H1 (cell line): ENCODE measurements around the gene TMEM108. TPM values are rescaled to one million over a fixed set of nuclear protein-coding genes. Genes with fewer than 3 reads are reported as not detected.

Experiments used
- CTCF ChIA-PET: fragments of 300-600 bp; sonication (Branson Sonifier 250); formaldehyde crosslinking; loops from one replicate; lab custom pipeline; 2021; ENCODE audit not compliant: partially characterized antibody; lab: Charles Lee
- POLR2A ChIA-PET: fragments of 300-600 bp; sonication (Branson Sonifier 250); formaldehyde crosslinking; loops from one replicate; lab custom pipeline; 2021; ENCODE audit warnings: inconsistent platforms; ENCODE audit not compliant: partially characterized antibody; lab: Charles Lee
- DNase-seq, 2 experiments: peaks; one replicate each; pipeline versions ENCODE4 v3.0.0 to v3.0.0-alpha.2; 2010 to 2022; ENCODE audit warnings: low spot score in 2 of 2, low read depth in 1 of 2, mixed read lengths in 1 of 2
- FAIRE-seq: peaks from 2 replicates; lab custom pipeline; 2011; peaks lifted over from hg19 to GRCh38; lab: Jason Lieb, UNC
- H2AFZ ChIP-seq: 2 replicates; pipeline ENCODE4 v1.8.1; 2012; ENCODE audit warnings: low read length, inconsistent platforms
- H2AK5ac ChIP-seq: 2 replicates; pipeline ENCODE4 v1.6.1; 2013; ENCODE audit warnings: low read depth, low read length
- H2BK120ac ChIP-seq: replicated peaks from 2 replicates; pipeline ENCODE3; 2013; ENCODE audit warnings: low read depth, low read length, inconsistent platforms
- H2BK12ac ChIP-seq: 2 replicates; pipeline ENCODE4 v1.6.1; 2013; ENCODE audit warnings: low read depth, low read length
- H2BK15ac ChIP-seq: 2 replicates; pipeline ENCODE4 v1.6.1; 2013; ENCODE audit warnings: low read length
- H2BK20ac ChIP-seq: 2 replicates; pipeline ENCODE4 v1.6.1; 2013; ENCODE audit warnings: low read length
- H2BK5ac ChIP-seq: 2 replicates; pipeline ENCODE4 v1.6.1; 2013; ENCODE audit warnings: low read depth, low read length
- H3K14ac ChIP-seq: 2 replicates; pipeline ENCODE4 v1.6.1; 2013; ENCODE audit warnings: inconsistent platforms; ENCODE audit not compliant: insufficient read length
- H3K18ac ChIP-seq: 2 replicates; pipeline ENCODE4 v1.6.1; 2013; ENCODE audit warnings: low read length; ENCODE audit errors: extremely low read depth
- H3K23ac ChIP-seq: 2 replicates; pipeline ENCODE4 v1.6.1; 2013; ENCODE audit warnings: inconsistent platforms; ENCODE audit not compliant: insufficient read length
- H3K23me2 ChIP-seq: 2 replicates; pipeline ENCODE4 v1.6.1; 2013; ENCODE audit warnings: low read depth, low read length
- H3K27ac ChIP-seq: 2 replicates; pipeline ENCODE4 v1.6.1; 2011; ENCODE audit warnings: low read depth, low read length, inconsistent platforms
- H3K27me3 ChIP-seq, 4 experiments: replicated peaks in 1 of 4; 1 replicate in 1 of 4; 2 replicates in 3 of 4; pipeline versions ENCODE4 v1.6.1 to v1.8.1; 2011 to 2013; ENCODE audit warnings: low read length in 3 of 4, mild to moderate bottlenecking in 3 of 4, inconsistent platforms in 2 of 4, mixed read lengths in 2 of 4, moderate library complexity in 1 of 4; ENCODE audit not compliant: control insufficient read depth in 3 of 4, insufficient read depth in 3 of 4; ENCODE audit errors: extremely low read depth in 1 of 4
- H3K36me3 ChIP-seq, 4 experiments: 2 replicates each; pipeline versions ENCODE4 v1.6.1 to v1.8.1; 2011 to 2013; ENCODE audit warnings: mild to moderate bottlenecking in 4 of 4, low read length in 3 of 4, moderate library complexity in 2 of 4, control low read depth in 1 of 4, inconsistent platforms in 1 of 4; ENCODE audit not compliant: insufficient read depth in 4 of 4, control insufficient read depth in 2 of 4
- H3K4ac ChIP-seq: replicated peaks from 2 replicates; pipeline ENCODE3; 2013; ENCODE audit warnings: low read length, low read depth, mixed read lengths, inconsistent platforms; ENCODE audit not compliant: insufficient read length
- H3K4me1 ChIP-seq, 4 experiments: replicated peaks in 1 of 4; 1 replicate in 1 of 4; 2 replicates in 3 of 4; pipeline versions ENCODE4 v1.6.1 to v1.8.1; 2011 to 2013; ENCODE audit warnings: low read length in 3 of 4, inconsistent platforms in 2 of 4, mixed read lengths in 1 of 4; ENCODE audit not compliant: insufficient read depth in 4 of 4, control insufficient read depth in 3 of 4
- H3K4me2 ChIP-seq, 2 experiments: 2 replicates each; pipeline versions ENCODE4 v1.6.1 to v1.8.1; 2011 to 2013; ENCODE audit warnings: low read depth in 2 of 2, low read length in 2 of 2, control low read depth in 1 of 2, inconsistent platforms in 1 of 2, mild to moderate bottlenecking in 1 of 2; ENCODE audit not compliant: insufficient read depth in 1 of 2
- H3K4me3 ChIP-seq, 4 experiments: fragments of 200-600, 300-600 bp in 1 of 4; sonication (generic), shearing (Covaris generic), sonication (Bioruptor Twin) in 1 of 4; 2 replicates each; pipeline versions ENCODE4 v1.5.1 to v1.8.1; 2011 to 2016; ENCODE audit warnings: low read length in 4 of 4, low read depth in 3 of 4, control low read depth in 2 of 4, inconsistent platforms in 2 of 4, mild to moderate bottlenecking in 2 of 4, mixed read lengths in 1 of 4, moderate library complexity in 1 of 4; ENCODE audit not compliant: insufficient read depth in 2 of 4; ENCODE audit errors: extremely low read depth in 1 of 4
- H3K56ac ChIP-seq: replicated peaks from 2 replicates; pipeline ENCODE3; 2013; ENCODE audit warnings: low read depth, mild to moderate bottlenecking, mixed read lengths, low read length, inconsistent platforms; ENCODE audit not compliant: insufficient read length
- H3K79me1 ChIP-seq: 2 replicates; pipeline ENCODE4 v1.6.1; 2013; ENCODE audit warnings: low read depth, low read length, control low read depth
- H3K79me2 ChIP-seq, 2 experiments: 2 replicates each; pipeline versions ENCODE4 v1.6.1 to v1.8.1; 2012 to 2013; ENCODE audit warnings: low read length in 2 of 2, mild to moderate bottlenecking in 2 of 2, inconsistent platforms in 1 of 2; ENCODE audit not compliant: insufficient read depth in 2 of 2, control insufficient read depth in 1 of 2
- H3K9ac ChIP-seq, 4 experiments: replicated peaks in 1 of 4; 1 replicate in 1 of 4; 2 replicates in 3 of 4; pipeline versions ENCODE4 v1.6.1 to v1.8.1; 2011 to 2013; ENCODE audit warnings: low read depth in 3 of 4, low read length in 3 of 4, control low read depth in 2 of 4, mild to moderate bottlenecking in 2 of 4, moderate library complexity in 2 of 4, inconsistent platforms in 1 of 4; ENCODE audit errors: extremely low read depth in 1 of 4
- H3K9me3 ChIP-seq, 2 experiments: 2 replicates each; pipeline versions ENCODE4 v1.6.1 to v1.8.1; 2012 to 2013; ENCODE audit warnings: mild to moderate bottlenecking in 2 of 2, moderate library complexity in 2 of 2, control low read depth in 1 of 2, inconsistent platforms in 1 of 2, low read depth in 1 of 2, low read length in 1 of 2, mixed read lengths in 1 of 2; ENCODE audit not compliant: insufficient read depth in 2 of 2
- H4K20me1 ChIP-seq, 2 experiments: replicated peaks in 1 of 2; 2 replicates each; pipeline versions ENCODE3 to v1.8.1; 2011 to 2013; ENCODE audit warnings: inconsistent platforms in 2 of 2, low read length in 2 of 2, mild to moderate bottlenecking in 1 of 2; ENCODE audit not compliant: insufficient read depth in 2 of 2, control insufficient read depth in 1 of 2
- H4K5ac ChIP-seq: 2 replicates; pipeline ENCODE4 v1.6.1; 2013; ENCODE audit warnings: low read length, low read depth, mixed read lengths, inconsistent platforms; ENCODE audit not compliant: insufficient read length
- H4K8ac ChIP-seq: 2 replicates; pipeline ENCODE4 v1.8.0; 2013; ENCODE audit warnings: mild to moderate bottlenecking, moderate library complexity, low read length, inconsistent platforms; ENCODE audit not compliant: insufficient read depth; ENCODE audit errors: extremely low read depth
- H4K91ac ChIP-seq: replicated peaks from 2 replicates; pipeline ENCODE3; 2013; ENCODE audit warnings: low read length, mixed read lengths, inconsistent platforms; ENCODE audit not compliant: insufficient read length
- ATF2 ChIP-seq: IDR thresholded peaks from 2 replicates; pipeline ENCODE4 v1.6.1; 2012; ENCODE audit warnings: low read length, inconsistent platforms
- CBX8 ChIP-seq: fragments of 300-800, 300-1000 bp; sonication (generic); IDR thresholded peaks from 2 replicates; pipeline ENCODE4 v1.7.1; 2016; ENCODE audit warnings: low read depth, low read length, borderline replicate concordance
- CEBPB ChIP-seq: IDR thresholded peaks from 2 replicates; pipeline ENCODE4 v1.6.1; 2012; ENCODE audit warnings: low read depth, low read length
- FOSL1 ChIP-seq: IDR thresholded peaks from 2 replicates; pipeline ENCODE4 v1.6.1; 2011; ENCODE audit warnings: mild to moderate bottlenecking, low read depth, low read length, moderate library complexity; ENCODE audit not compliant: insufficient read depth
- HDAC6 ChIP-seq: IDR thresholded peaks from one replicate; pipeline ENCODE4 v1.7.1; 2012; ENCODE audit warnings: low read depth, mild to moderate bottlenecking, inconsistent platforms, low read length, moderate library complexity
- MAX ChIP-seq: IDR thresholded peaks from 2 replicates; pipeline ENCODE4 v1.6.1; 2012; ENCODE audit warnings: inconsistent platforms
- NRF1 ChIP-seq: IDR thresholded peaks from 2 replicates; pipeline ENCODE4 v1.6.1; 2011; ENCODE audit warnings: mild to moderate bottlenecking, low read depth, low read length, improper control_type of control experiment
- TAF7 ChIP-seq: optimal IDR thresholded peaks from 2 replicates; pipeline ENCODE3; 2011; ENCODE audit warnings: low read depth, mild to moderate bottlenecking, inconsistent platforms, low read length, moderate library complexity, borderline replicate concordance
- WGBS, 2 experiments: shearing (Covaris generic) in 1 of 2; methylation state at CpG; one replicate each; pipeline versions ENCODE4 v1.1.6 to v1.1.7; 2013 to 2015; ENCODE audit warnings: low lambda C conversion rate in 2 of 2, mixed read lengths in 2 of 2, inconsistent platforms in 1 of 2, low coverage in 1 of 2, missing lambda C conversion rate in 1 of 2; ENCODE audit not compliant: insufficient replicate concordance in 2 of 2, insufficient coverage in 1 of 2, insufficient read length in 1 of 2; ENCODE audit errors: extremely low coverage in 1 of 2, missing lambda C conversion rate in 1 of 2; 5-methylcytosine and 5-hydroxymethylcytosine counted together
- polyA plus RNA-seq, 7 experiments: library from polyadenylated mRNA; depleted of rRNA in 3 of 7; stranded (reverse) in 5 of 7; unstranded in 2 of 7; fragments of >200 nt in 5 of 7; fragments of 200-250 nt in 2 of 7; gene quantifications; 1 replicate in 5 of 7; 2 replicates in 1 of 7; 4 replicates in 1 of 7; pipeline versions ENCODE4 v1.2.1 to v1.2.3, GENCODE V29; 2011 to 2013; ENCODE audit warnings: missing spikeins in 2 of 7, mixed read lengths in 2 of 7
- total RNA-seq: library from RNA; stranded (reverse); fragmentation: NEBNext Ultra II Directional; extraction: Animal tissue kit (Norgen Biotek cat#: 25700); gene quantifications from 2 replicates; pipeline ENCODE4 v1.2.1, GENCODE V29; 2021

Gene TMEM108
- total and polyA plus RNA-seq, 2 of the 8 experiments (the other 6 are each of a cell fraction or from before 2014, with no cell fraction given) = 14.3 to 16.2 TPM

- no peak overlapping the region for H3K4ac ChIP-seq
- TF ChIP-seq CEBPB (no peak), HDAC6 (no peak), FOSL1 (no peak), MAX (no peak), NRF1 (no peak), TAF7 (no peak), CBX8 (no peak), ATF2 (no peak)
- peaks cover 4% of the 10 kb centered on the region; the same call in 1 of the 2 replicates for H3K23me2 ChIP-seq
- no peak overlapping the region for H4K91ac ChIP-seq
- H3K27ac ChIP-seq = no peak overlapping the region
- H3K23ac ChIP-seq = no peak overlapping the region
- 90% methylated on average over 15 of the region's 15 CpGs; no CpG with 5 or more reads in 1 of the 2 experiments for WGBS, 2 experiments
- H3K79me1 ChIP-seq = no peaks in the 10 kb centered on the region
- no peak overlapping the region for H2BK5ac ChIP-seq
- no peak overlapping the region for H3K4me3 ChIP-seq
- H3K79me2 ChIP-seq = no peaks in the 10 kb centered on the region
- FAIRE-seq (no peak), DNase-seq (no peak)
- no peak overlapping the region for H3K9ac ChIP-seq
- H2BK15ac ChIP-seq = no peak overlapping the region
- H2BK20ac ChIP-seq = no peak overlapping the region
- H4K20me1 ChIP-seq = no peaks in the 10 kb centered on the region
- no peak overlapping the region for H4K5ac ChIP-seq
- no peaks in the 10 kb centered on the region for H3K36me3 ChIP-seq
- H3K56ac ChIP-seq = no peak overlapping the region
- H3K18ac ChIP-seq = no peak overlapping the region
- no peaks in the 10 kb centered on the region; a peak in 1 of 7 replicates for H3K27me3 ChIP-seq
- no peak overlapping the region for H2AK5ac ChIP-seq
- H3K9me3 ChIP-seq = no peaks in the 10 kb centered on the region
- H4K8ac ChIP-seq = no peak overlapping the region
- CTCF ChIA-PET = interaction anchor here (1.2 kb wide), 1 partner anchor 35 kb away, joined by 3 read pairs; no protein-coding TSS in a partner anchor
- H2AFZ ChIP-seq = no peak overlapping the region
- POLR2A ChIA-PET = no interaction called here
- H2BK120ac ChIP-seq = no peak overlapping the region
- H3K14ac ChIP-seq = no peak overlapping the region
- no peak overlapping the region for H2BK12ac ChIP-seq
- no peaks in the 10 kb centered on the region for H3K4me1 ChIP-seq
- no peak overlapping the region for H3K4me2 ChIP-seq
Measured at GRCh38 chr3:133419151-133419909, 381.1 kb downstream of the TMEM108 start.
